GM12878 (cell line): ENCODE results near the gene JUN.

Experiments used
- CTCF ChIP-seq, 3 experiments: IDR thresholded peaks in 2 of 3; conservative IDR thresholded peaks in 1 of 3; 2 replicates each; pipeline ENCODE4 v1.5.1; 2011; ENCODE audit warnings: low read depth in 3 of 3, low read length in 3 of 3, mild to moderate bottlenecking in 3 of 3, control low read depth in 2 of 3, moderate library complexity in 2 of 3, inconsistent platforms in 1 of 3, mixed read lengths in 1 of 3; ENCODE audit not compliant: control insufficient read depth in 2 of 3, insufficient read depth in 1 of 3; ENCODE audit errors: extremely low read depth in 1 of 3
- EP300 ChIP-seq, 2 experiments: fragments of 150-350 bp in 1 of 2; IDR thresholded peaks; 2 replicates each; pipeline ENCODE4 v1.6.1; 2011 to 2012; ENCODE audit warnings: low read depth in 2 of 2, low read length in 2 of 2, borderline replicate concordance in 1 of 2, improper control_type of control experiment in 1 of 2, inconsistent platforms in 1 of 2; ENCODE audit not compliant: control insufficient read depth in 1 of 2
- EZH2 ChIP-seq: IDR thresholded peaks from 2 replicates; pipeline ENCODE4 v1.6.1; 2012; ENCODE audit warnings: low read depth, mild to moderate bottlenecking, control low read depth, inconsistent platforms, low read length, borderline replicate concordance; ENCODE audit not compliant: control insufficient read depth
- HDGF ChIP-seq: fragments of 450-650 bp; IDR thresholded peaks from 2 replicates; pipeline ENCODE4 v1.6.1; 2016; ENCODE audit warnings: antibody characterized with exemption
- JUNB ChIP-seq: IDR thresholded peaks from 2 replicates; pipeline ENCODE4 v1.6.1; 2016; ENCODE audit warnings: antibody characterized with exemption, mild to moderate bottlenecking
- POLR2A ChIP-seq: IDR thresholded peaks from 2 replicates; pipeline ENCODE4 v1.6.1; 2011; ENCODE audit warnings: low read depth, mild to moderate bottlenecking, low read length
- RBBP5 ChIP-seq: fragments of 200-600 bp; sonication (generic); conservative IDR thresholded peaks from 2 replicates; pipeline ENCODE4 v1.6.1; 2016
- TBL1XR1 ChIP-seq: IDR thresholded peaks from 2 replicates; pipeline ENCODE4 v1.6.1; 2012; ENCODE audit warnings: low read depth, low read length, improper control_type of control experiment
- TF ChIP-seq, protein P1 (sequence below): IDR thresholded peaks from 2 replicates; pipeline ENCODE4 v1.6.1; 2011; ENCODE audit warnings: borderline replicate concordance, low read depth, mild to moderate bottlenecking, moderate library complexity, mixed read lengths, low read length; ENCODE audit not compliant: insufficient read depth; ENCODE audit errors: extremely low read length
- TF ChIP-seq, protein P2 (sequence below): fragments of 450-650 bp; IDR thresholded peaks from 2 replicates; pipeline ENCODE4 v1.6.1; 2017; ENCODE audit warnings: mild to moderate bottlenecking, low read depth, inconsistent platforms; ENCODE audit not compliant: poor library complexity, severe bottlenecking

- no peak for TF ChIP-seq CTCF (IDR thresholded peaks at IDR 0.05 in 2 of 3, conservative IDR thresholded peaks at IDR 0.05 in 1 of 3; ENCODE audit: control insufficient read depth in 2 of 3, extremely low read depth in 1 of 3, insufficient read depth in 1 of 3, low read depth in 3 of 3, low read length in 3 of 3)
- TF ChIP-seq, protein P1, sequence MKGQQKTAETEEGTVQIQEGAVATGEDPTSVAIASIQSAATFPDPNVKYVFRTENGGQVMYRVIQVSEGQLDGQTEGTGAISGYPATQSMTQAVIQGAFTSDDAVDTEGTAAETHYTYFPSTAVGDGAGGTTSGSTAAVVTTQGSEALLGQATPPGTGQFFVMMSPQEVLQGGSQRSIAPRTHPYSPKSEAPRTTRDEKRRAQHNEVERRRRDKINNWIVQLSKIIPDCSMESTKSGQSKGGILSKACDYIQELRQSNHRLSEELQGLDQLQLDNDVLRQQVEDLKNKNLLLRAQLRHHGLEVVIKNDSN: no peak
- TF ChIP-seq EZH2: no peak
- TF ChIP-seq, protein P2, sequence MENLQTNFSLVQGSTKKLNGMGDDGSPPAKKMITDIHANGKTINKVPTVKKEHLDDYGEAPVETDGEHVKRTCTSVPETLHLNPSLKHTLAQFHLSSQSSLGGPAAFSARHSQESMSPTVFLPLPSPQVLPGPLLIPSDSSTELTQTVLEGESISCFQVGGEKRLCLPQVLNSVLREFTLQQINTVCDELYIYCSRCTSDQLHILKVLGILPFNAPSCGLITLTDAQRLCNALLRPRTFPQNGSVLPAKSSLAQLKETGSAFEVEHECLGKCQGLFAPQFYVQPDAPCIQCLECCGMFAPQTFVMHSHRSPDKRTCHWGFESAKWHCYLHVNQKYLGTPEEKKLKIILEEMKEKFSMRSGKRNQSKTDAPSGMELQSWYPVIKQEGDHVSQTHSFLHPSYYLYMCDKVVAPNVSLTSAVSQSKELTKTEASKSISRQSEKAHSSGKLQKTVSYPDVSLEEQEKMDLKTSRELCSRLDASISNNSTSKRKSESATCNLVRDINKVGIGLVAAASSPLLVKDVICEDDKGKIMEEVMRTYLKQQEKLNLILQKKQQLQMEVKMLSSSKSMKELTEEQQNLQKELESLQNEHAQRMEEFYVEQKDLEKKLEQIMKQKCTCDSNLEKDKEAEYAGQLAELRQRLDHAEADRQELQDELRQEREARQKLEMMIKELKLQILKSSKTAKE: no peak
- TF ChIP-seq EP300 (IDR thresholded peaks at IDR 0.05; ENCODE audit: borderline replicate concordance in 1 of 2, control insufficient read depth in 1 of 2, low read depth in 2 of 2, low read length in 2 of 2): no peak
- no peak for TF ChIP-seq POLR2A
- TF ChIP-seq HDGF: no peak
- TF ChIP-seq TBL1XR1: no peak
- TF ChIP-seq RBBP5: no peak
- TF ChIP-seq JUNB: no peak
Observed at GRCh38 chr1:58821309-58821708, 37.5 kb upstream of the JUN start.
